WTC11 (cell line): ENCODE data around the gene CCDC178.

ENCODE experiments used
- CDX4 ChIP-seq: fragments of 250-450 bp; sonication (Bioruptor Pico); IDR thresholded peaks from 2 replicates; pipeline ENCODE4 v1.9.0; 2021; ENCODE audit warnings: moderate library complexity, mild to moderate bottlenecking, inconsistent platforms, borderline replicate concordance
- CTCF ChIP-seq: fragments of 200-600 bp; IDR thresholded peaks from 2 replicates; pipeline ENCODE4 v1.8.0; 2022; ENCODE audit warnings: antibody characterized with exemption
- NR1H2 ChIP-seq: sonication (generic); formaldehyde crosslinking; IDR thresholded peaks from 2 replicates; pipeline ENCODE4 v1.9.0; 2021; ENCODE audit warnings: mild to moderate bottlenecking, moderate library complexity, missing genetic modification reagents
- SP1 ChIP-seq: sonication (generic); formaldehyde crosslinking; conservative IDR thresholded peaks from 2 replicates; pipeline ENCODE4 v1.8.1; 2022; ENCODE audit warnings: missing genetic modification reagents
- TF ChIP-seq, protein P1 (sequence below): sonication (generic); formaldehyde crosslinking; conservative IDR thresholded peaks from 2 replicates; pipeline ENCODE4 v1.8.1; 2023; ENCODE audit warnings: mild to moderate bottlenecking, low read depth, missing genetic modification reagents, moderate library complexity

GRCh38 chr18:33076601-33077000, 363.9 kb downstream of the CCDC178 start:
- no peak for TF ChIP-seq CDX4 (CRISPR knock-in tag)
- no peak for TF ChIP-seq SP1 (CRISPR knock-in tag)
- no peak for TF ChIP-seq NR1H2 (CRISPR knock-in tag)
- no peak for TF ChIP-seq CTCF
- TF ChIP-seq, protein P1, sequence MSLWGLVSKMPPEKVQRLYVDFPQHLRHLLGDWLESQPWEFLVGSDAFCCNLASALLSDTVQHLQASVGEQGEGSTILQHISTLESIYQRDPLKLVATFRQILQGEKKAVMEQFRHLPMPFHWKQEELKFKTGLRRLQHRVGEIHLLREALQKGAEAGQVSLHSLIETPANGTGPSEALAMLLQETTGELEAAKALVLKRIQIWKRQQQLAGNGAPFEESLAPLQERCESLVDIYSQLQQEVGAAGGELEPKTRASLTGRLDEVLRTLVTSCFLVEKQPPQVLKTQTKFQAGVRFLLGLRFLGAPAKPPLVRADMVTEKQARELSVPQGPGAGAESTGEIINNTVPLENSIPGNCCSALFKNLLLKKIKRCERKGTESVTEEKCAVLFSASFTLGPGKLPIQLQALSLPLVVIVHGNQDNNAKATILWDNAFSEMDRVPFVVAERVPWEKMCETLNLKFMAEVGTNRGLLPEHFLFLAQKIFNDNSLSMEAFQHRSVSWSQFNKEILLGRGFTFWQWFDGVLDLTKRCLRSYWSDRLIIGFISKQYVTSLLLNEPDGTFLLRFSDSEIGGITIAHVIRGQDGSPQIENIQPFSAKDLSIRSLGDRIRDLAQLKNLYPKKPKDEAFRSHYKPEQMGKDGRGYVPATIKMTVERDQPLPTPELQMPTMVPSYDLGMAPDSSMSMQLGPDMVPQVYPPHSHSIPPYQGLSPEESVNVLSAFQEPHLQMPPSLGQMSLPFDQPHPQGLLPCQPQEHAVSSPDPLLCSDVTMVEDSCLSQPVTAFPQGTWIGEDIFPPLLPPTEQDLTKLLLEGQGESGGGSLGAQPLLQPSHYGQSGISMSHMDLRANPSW (CRISPR knock-in tag), result no peak
